Cardiac fibroblast (primary cell): Measurements from ENCODE around the gene VPS33A.
A peak's percentile ranks its signal among the peaks of the same experiment; 100 is the strongest.

ENCODE experiments used
- DNase-seq, 2 donors: peaks; one replicate each; pipeline versions ENCODE4 v3.0.0 to v3.0.0-alpha.2; 2010; ENCODE audit warnings: low read depth in 2 of 2
- H3K4me3 ChIP-seq, 2 donors: replicated peaks in 1 of 2; 1 replicate in 1 of 2; 2 replicates in 1 of 2; pipeline ENCODE4 v1.5.1; 2011; ENCODE audit warnings: low read depth in 2 of 2, low read length in 2 of 2, mild to moderate bottlenecking in 2 of 2, moderate library complexity in 1 of 2
- TF ChIP-seq, protein P1 (sequence below): IDR thresholded peaks from one replicate; pipeline ENCODE4 v1.5.1; 2011; ENCODE audit warnings: low read depth, mild to moderate bottlenecking, low read length, inconsistent platforms

The VPS33A gene

DNA sequence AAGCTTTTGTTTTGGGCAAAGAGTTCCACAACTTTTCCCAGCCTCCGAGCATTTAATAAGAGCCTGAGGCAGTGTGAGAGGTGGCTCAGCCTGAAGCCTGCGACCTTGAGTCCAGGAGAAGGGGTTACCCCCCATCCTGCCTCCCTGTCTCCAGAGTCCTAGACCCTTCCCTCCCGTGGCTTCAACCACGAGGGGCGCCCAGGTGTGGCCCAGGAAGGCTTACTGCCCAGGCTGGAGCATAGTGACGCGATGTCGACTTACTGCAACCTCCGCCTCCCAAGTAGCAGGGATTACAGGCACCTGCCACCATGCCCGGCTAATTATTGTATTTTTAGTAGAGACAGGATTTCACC lies 82.7 kb downstream of the VPS33A start:
- H3K4me3 ChIP-seq, result peak overlapping the region in 1 of 2 donors; percentile 33
- TF ChIP-seq, protein P1, sequence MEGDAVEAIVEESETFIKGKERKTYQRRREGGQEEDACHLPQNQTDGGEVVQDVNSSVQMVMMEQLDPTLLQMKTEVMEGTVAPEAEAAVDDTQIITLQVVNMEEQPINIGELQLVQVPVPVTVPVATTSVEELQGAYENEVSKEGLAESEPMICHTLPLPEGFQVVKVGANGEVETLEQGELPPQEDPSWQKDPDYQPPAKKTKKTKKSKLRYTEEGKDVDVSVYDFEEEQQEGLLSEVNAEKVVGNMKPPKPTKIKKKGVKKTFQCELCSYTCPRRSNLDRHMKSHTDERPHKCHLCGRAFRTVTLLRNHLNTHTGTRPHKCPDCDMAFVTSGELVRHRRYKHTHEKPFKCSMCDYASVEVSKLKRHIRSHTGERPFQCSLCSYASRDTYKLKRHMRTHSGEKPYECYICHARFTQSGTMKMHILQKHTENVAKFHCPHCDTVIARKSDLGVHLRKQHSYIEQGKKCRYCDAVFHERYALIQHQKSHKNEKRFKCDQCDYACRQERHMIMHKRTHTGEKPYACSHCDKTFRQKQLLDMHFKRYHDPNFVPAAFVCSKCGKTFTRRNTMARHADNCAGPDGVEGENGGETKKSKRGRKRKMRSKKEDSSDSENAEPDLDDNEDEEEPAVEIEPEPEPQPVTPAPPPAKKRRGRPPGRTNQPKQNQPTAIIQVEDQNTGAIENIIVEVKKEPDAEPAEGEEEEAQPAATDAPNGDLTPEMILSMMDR, result no peak
- no peak for DNase-seq

DNA sequence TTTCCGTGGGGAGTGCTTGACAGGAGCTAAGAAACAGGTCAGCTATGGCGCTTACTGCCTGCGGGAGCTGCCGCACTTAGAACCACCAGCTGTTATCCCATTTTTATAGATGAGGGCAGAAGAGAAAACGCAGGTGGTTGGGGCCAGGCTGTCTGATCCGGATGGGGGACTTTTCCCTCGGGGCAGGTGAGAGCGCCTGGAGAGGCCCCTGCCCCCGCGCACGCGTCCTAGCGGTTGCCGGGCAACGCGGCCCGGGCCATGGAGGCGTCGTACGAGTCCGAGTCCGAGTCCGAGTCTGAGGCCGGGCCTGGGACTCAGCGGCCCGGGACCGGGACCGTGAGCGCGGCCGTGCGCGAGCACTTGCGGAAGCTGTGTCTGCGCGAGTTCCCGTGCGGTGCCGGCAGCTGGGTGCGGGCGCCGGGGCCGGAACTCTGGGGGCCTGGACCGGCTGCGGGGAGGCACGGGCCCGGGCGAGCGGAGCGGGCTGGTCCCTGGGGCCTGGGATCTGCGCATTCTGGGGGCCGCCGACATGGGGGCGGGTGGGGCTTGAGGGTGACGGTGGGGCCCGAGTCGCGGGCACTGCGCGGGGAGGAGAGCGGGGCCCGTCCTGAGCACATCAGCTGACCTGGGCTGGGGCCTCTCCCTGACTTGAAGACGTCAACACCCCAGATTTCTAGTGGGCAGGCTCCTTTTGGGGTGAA lies 83.3 kb downstream of the VPS33A start, which contains the start of gene LRRC43:
LRRC43 (plus strand) TSS at position 237 of the 701 bp plus-strand sequence; CDS start at position 259, 22 bp downstream.
- TF ChIP-seq, protein P1, result no peak
- DNase-seq, result peak; percentile 21 to 44
- H3K4me3 ChIP-seq, result peak within 1 kb of the TSS; percentile 33 to 50
